Subcutaneous abdominal adipose tissue (tissue), 5 donors: ENCODE data around the gene STYXL1.
"Not testable (repeated sequence)": the region's sequence is repeated elsewhere in the genome, so short reads cannot be mapped to it uniquely, and the experiment has no call there.

Source experiments
- H3K27ac ChIP-seq: one replicate; pipeline ENCODE4 v1.7.0; 2013; ENCODE audit warnings: low read depth, mild to moderate bottlenecking, inconsistent platforms, low read length, moderate library complexity
- H3K27me3 ChIP-seq, 5 donors: one replicate each; pipeline ENCODE4 v1.7.0; 2013; ENCODE audit warnings: low read length in 5 of 5, inconsistent platforms in 1 of 5; ENCODE audit not compliant: control insufficient read depth in 5 of 5, insufficient read depth in 4 of 5
- H3K36me3 ChIP-seq, 5 donors: one replicate each; pipeline ENCODE4 v1.7.0; 2013; ENCODE audit warnings: low read length in 5 of 5; ENCODE audit not compliant: control insufficient read depth in 5 of 5, insufficient read depth in 5 of 5
- H3K4me1 ChIP-seq, 5 donors: one replicate each; pipeline ENCODE4 v1.7.0; 2013; ENCODE audit warnings: low read length in 5 of 5, mild to moderate bottlenecking in 3 of 5, moderate library complexity in 1 of 5; ENCODE audit not compliant: control insufficient read depth in 5 of 5, insufficient read depth in 5 of 5
- H3K4me3 ChIP-seq, 5 donors: one replicate each; pipeline ENCODE4 v1.7.0; 2013; ENCODE audit warnings: low read length in 5 of 5, low read depth in 1 of 5
- H3K9ac ChIP-seq, 5 donors: one replicate each; pipeline ENCODE4 v1.7.0; 2013; ENCODE audit warnings: low read length in 5 of 5, mild to moderate bottlenecking in 4 of 5, moderate library complexity in 3 of 5
- H3K9me3 ChIP-seq, 5 donors: one replicate each; pipeline ENCODE4 v1.7.0; 2013; ENCODE audit warnings: low read length in 5 of 5; ENCODE audit not compliant: control insufficient read depth in 5 of 5
- donor health status: healthy.
- donor health status: healthy.
- donor health status: healthy.
- donor health status: healthy.
- donor health status: healthy.

The STYXL1 gene

GRCh38 chr7:76054123-76055120, 6.6 kb upstream of the STYXL1 start:
- Histone ChIP-seq H3K36me3 (peaks cover 4 to 63% (median 55%) of the 10 kb centered on the region in 5 donors), H3K4me1 (peaks cover 0 to 12% (median 8%) of the 10 kb centered on the region in 5 donors), H3K9ac (peak overlapping the region in 2 of 5 donors; percentile 35 to 42), H3K9me3 (no peaks in the 10 kb centered on the region), H3K27me3 (no peaks in the 10 kb centered on the region), H3K4me3 (no peak overlapping the region), H3K27ac (no peak overlapping the region)

DNA sequence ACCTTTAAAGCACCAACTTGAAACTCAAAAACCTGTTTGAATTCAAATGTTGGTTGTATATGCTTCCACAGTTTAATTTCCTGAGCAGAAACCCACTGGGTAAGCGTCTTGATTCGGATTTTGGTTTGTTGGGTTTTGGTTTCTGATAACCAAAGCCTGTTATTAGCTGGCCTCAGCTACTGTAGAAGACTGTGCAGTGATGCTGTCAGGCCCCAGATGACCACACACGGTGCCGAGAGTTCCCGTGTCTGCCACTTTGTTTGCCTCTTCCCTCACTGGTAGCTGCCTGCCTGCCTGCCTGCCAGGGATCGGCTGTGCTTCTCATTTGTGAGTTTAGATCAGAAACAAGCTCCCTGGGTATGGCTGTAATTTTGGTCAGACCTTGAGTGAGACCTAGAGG, 5.7 kb upstream of the STYXL1 start:
- no peaks in the 10 kb centered on the region for H3K27me3 ChIP-seq
- no peak overlapping the region for H3K4me3 ChIP-seq
- no peaks in the 10 kb centered on the region for H3K9me3 ChIP-seq
- H3K4me1 ChIP-seq = peaks cover 1 to 22% (median 17%) of the 10 kb centered on the region in 5 donors
- peaks cover 3 to 54% (median 46%) of the 10 kb centered on the region in 5 donors for H3K36me3 ChIP-seq
- peak overlapping the region in 2 of 5 donors; percentile 30 to 42 for H3K9ac ChIP-seq
- no peak overlapping the region for H3K27ac ChIP-seq

GRCh38 chr7:76052681-76053080, 4.9 kb upstream of the STYXL1 start:
- peaks cover 0 to 46% (median 38%) of the 10 kb centered on the region in 5 donors for H3K36me3 ChIP-seq
- not testable (repeated sequence) for H3K27me3 ChIP-seq, H3K9ac ChIP-seq, H3K27ac ChIP-seq, H3K9me3 ChIP-seq, H3K4me3 ChIP-seq
- peaks cover 1 to 27% (median 20%) of the 10 kb centered on the region in 5 donors for H3K4me1 ChIP-seq

- Histone ChIP-seq H3K4me1 (peaks cover 1 to 28% (median 19%) of the 10 kb centered on the region in 5 donors), H3K36me3 (peaks cover 0 to 38% (median 30%) of the 10 kb centered on the region in 5 donors), H3K27ac (no peak overlapping the region), H3K9me3 (no peaks in the 10 kb centered on the region), H3K27me3 (no peaks in the 10 kb centered on the region), H3K9ac (no peak overlapping the region), H3K4me3 (no peak overlapping the region)
These were observed 4.0 kb upstream of the STYXL1 start for GRCh38 chr7:76051840-76052239.

DNA sequence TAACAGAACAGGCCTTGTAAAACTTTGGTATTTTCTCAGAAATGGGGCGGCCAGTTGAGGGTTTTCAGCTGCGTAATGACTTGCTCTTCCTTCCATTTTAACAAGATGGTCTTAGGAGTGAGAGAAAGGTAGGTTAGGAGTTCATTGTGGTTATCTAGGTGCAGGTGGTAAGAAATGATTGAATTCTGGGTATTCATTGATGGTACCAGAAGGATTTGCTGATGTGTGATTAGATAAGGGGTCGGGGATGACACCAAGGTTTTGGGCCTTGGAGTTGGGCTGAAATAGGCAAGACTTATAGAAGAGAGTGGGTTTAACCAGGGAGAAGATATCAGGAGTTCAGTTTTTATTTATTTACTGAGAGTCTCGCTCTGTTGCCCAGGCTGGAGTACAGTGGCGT, 2.7 kb upstream of the STYXL1 start:
- Histone ChIP-seq H3K4me3 (no peak overlapping the region), H3K27me3 (no peaks in the 10 kb centered on the region), H3K9me3 (no peaks in the 10 kb centered on the region), H3K4me1 (peaks cover 1 to 37% (median 20%) of the 10 kb centered on the region in 5 donors), H3K27ac (no peak overlapping the region), H3K36me3 (peaks cover 3 to 30% (median 25%) of the 10 kb centered on the region in 5 donors), H3K9ac (no peak overlapping the region)

- H3K27ac ChIP-seq = no peak overlapping the region
- peaks cover 3 to 18% (median 14%) of the 10 kb centered on the region in 5 donors for H3K36me3 ChIP-seq
- no peaks in the 10 kb centered on the region for H3K27me3 ChIP-seq
- H3K9me3 ChIP-seq = no peaks in the 10 kb centered on the region
- peaks cover 1 to 37% (median 20%) of the 10 kb centered on the region in 5 donors for H3K4me1 ChIP-seq
- H3K9ac ChIP-seq = peak overlapping the region in 1 of 5 donors; percentile 99
- H3K4me3 ChIP-seq = peak overlapping the region in 3 of 5 donors; percentile 81 to 98 (median 96)
These were observed 1.5 kb upstream of the STYXL1 start for GRCh38 chr7:76049295-76049694.

DNA sequence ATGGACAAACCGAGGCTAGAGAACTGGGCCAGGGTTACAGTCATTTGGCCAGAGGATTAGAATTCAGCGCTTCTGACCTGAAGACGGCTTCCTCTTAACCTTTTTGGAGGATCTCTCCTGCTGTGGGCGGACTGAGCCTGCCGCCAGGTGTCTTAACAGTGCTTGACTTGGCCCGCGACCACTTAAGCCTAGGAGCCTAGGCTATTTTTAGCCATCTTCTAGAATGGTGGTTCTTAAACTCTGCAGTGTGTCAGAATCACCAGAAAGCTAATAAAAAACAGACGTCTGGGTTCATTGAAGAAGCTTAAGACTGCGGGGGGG, 828 bp upstream of the STYXL1 start:
- Histone ChIP-seq H3K9me3 (no peaks in the 10 kb centered on the region), H3K9ac (peak overlapping the region; percentile 68 to 99 (median 94)), H3K4me1 (peaks cover 1 to 34% (median 20%) of the 10 kb centered on the region in 5 donors), H3K4me3 (peak overlapping the region; percentile 81 to 99 (median 96)), H3K36me3 (peaks cover 3 to 13% (median 8%) of the 10 kb centered on the region in 5 donors), H3K27ac (peak overlapping the region; percentile 88), H3K27me3 (no peaks in the 10 kb centered on the region)

DNA sequence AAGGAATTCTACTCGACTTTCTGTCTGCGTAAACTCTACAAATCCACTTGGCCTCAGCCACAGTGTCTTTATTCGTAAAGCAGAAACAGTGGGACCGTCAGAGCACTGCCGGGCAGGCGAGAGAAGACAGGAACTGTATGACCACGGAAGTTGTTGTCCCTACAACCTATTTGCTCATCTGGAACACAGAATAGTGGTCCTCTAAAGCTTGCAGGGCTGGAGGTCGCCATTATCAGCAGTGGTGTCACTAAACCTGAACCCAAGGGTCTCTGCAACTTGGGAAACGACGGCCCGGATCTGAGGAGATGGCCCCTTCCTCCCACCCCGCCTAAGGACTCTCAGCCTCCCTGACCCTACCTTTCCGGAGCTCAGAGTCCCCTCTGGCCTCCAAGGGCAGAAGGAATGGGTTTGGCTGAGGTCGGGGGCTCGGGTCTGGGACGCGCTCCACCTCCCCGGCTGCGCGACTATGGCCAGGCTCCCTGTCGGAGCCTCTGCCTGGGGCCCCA, 442 bp downstream of the STYXL1 start:
- H3K4me1 ChIP-seq = peaks cover 1 to 34% (median 20%) of the 10 kb centered on the region in 5 donors
- peaks cover 3 to 9% (median 5%) of the 10 kb centered on the region in 5 donors for H3K36me3 ChIP-seq
- no peaks in the 10 kb centered on the region for H3K9me3 ChIP-seq
- peak overlapping the region; percentile 85 to 99 (median 94) for H3K9ac ChIP-seq
- no peaks in the 10 kb centered on the region for H3K27me3 ChIP-seq
- peak overlapping the region; percentile 88 for H3K27ac ChIP-seq
- H3K4me3 ChIP-seq = peak overlapping the region; percentile 81 to 100 (median 98)

- no peak overlapping the region for H3K4me3 ChIP-seq
- H3K4me1 ChIP-seq = peaks cover 1 to 32% (median 20%) of the 10 kb centered on the region in 5 donors
- peaks cover 0 to 11% (median 3%) of the 10 kb centered on the region in 5 donors for H3K36me3 ChIP-seq
- H3K9ac ChIP-seq = peak overlapping the region in 1 of 5 donors; percentile 23
- H3K27me3 ChIP-seq = no peaks in the 10 kb centered on the region
- no peaks in the 10 kb centered on the region for H3K9me3 ChIP-seq
- no peak overlapping the region for H3K27ac ChIP-seq
These were observed 3.4 kb downstream of the STYXL1 start for GRCh38 chr7:76044375-76044865.

GRCh38 chr7:76040126-76040525, 7.7 kb downstream of the STYXL1 start:
- Histone ChIP-seq H3K27me3 (no peaks in the 10 kb centered on the region), H3K9ac (no peak overlapping the region), H3K36me3 (peaks cover 0 to 11% (median 4%) of the 10 kb centered on the region in 5 donors), H3K4me3 (no peak overlapping the region), H3K9me3 (no peaks in the 10 kb centered on the region), H3K4me1 (peaks cover 1 to 10% (median 8%) of the 10 kb centered on the region in 5 donors), H3K27ac (no peak overlapping the region)
